GM19328 (cell line): ENCODE results near the gene ERC2.

Experiments
- ATAC-seq: cut with Tn5 transposase; IDR thresholded peaks from one replicate; pipeline ENCODE4 v1.9.1; 2021; ENCODE audit warnings: mild to moderate bottlenecking, moderate library complexity; ENCODE audit not compliant: unreplicated experiment

ERC2 gene

GRCh38 chr3:56428667-56429066 is 39.6 kb downstream of the ERC2 start:
- ATAC-seq: no peak

GRCh38 chr3:56424885-56425284 is 43.4 kb downstream of the ERC2 start:
- no peak for ATAC-seq

- no peak for ATAC-seq
Observed at GRCh38 chr3:56424336-56424735, 43.9 kb downstream of the ERC2 start.

- ATAC-seq: no peak
Observed at GRCh38 chr3:56423661-56424099, 44.6 kb downstream of the ERC2 start.

GRCh38 chr3:56422316-56422715 is 46.0 kb downstream of the ERC2 start:
- ATAC-seq: no peak

GRCh38 chr3:56421205-56421604 is 47.1 kb downstream of the ERC2 start:
- no peak for ATAC-seq

GRCh38 chr3:56415652-56416051 is 52.6 kb downstream of the ERC2 start:
- ATAC-seq: no peak

GRCh38 chr3:56413911-56414310 is 54.4 kb downstream of the ERC2 start:
- no peak for ATAC-seq

- no peak for ATAC-seq
Observed at GRCh38 chr3:56411166-56411565, 57.1 kb downstream of the ERC2 start.

GRCh38 chr3:56410576-56410975 is 57.7 kb downstream of the ERC2 start:
- ATAC-seq: no peak

- ATAC-seq: no peak
Observed at GRCh38 chr3:56409790-56410189, 58.5 kb downstream of the ERC2 start.

GRCh38 chr3:56408761-56409196 is 59.5 kb downstream of the ERC2 start:
- no peak for ATAC-seq

- ATAC-seq: no peak
Observed at GRCh38 chr3:56406826-56407515, 61.3 kb downstream of the ERC2 start.

GRCh38 chr3:56404884-56405283 is 63.4 kb downstream of the ERC2 start:
- no peak for ATAC-seq

- no peak for ATAC-seq
Observed at GRCh38 chr3:56398659-56399058, 69.6 kb downstream of the ERC2 start.

GRCh38 chr3:56397798-56398197 is 70.5 kb downstream of the ERC2 start:
- ATAC-seq: no peak

GRCh38 chr3:56389183-56389830 is 79.0 kb downstream of the ERC2 start:
- ATAC-seq: no peak

GRCh38 chr3:56383092-56383491 is 85.2 kb downstream of the ERC2 start:
- no peak for ATAC-seq

- ATAC-seq: no peak
Observed at GRCh38 chr3:56379723-56380287, 88.5 kb downstream of the ERC2 start.

GRCh38 chr3:56375654-56376053 is 92.6 kb downstream of the ERC2 start:
- no peak for ATAC-seq

GRCh38 chr3:56373386-56373785 is 94.9 kb downstream of the ERC2 start:
- no peak for ATAC-seq
